IMR-90 (cell line): ENCODE measurements around the gene PDZRN3.

ENCODE experiments used
- BHLHE40 ChIP-seq: fragments of 150-350 bp; IDR thresholded peaks from 2 replicates; pipeline ENCODE4 v1.6.1; 2016; ENCODE audit warnings: mild to moderate bottlenecking, low read depth, low read length
- CEBPB ChIP-seq: IDR thresholded peaks from 2 replicates; pipeline ENCODE4 v1.6.1; 2012; ENCODE audit warnings: low read depth, low read length, improper control_type of control experiment
- CHD1 ChIP-seq: IDR thresholded peaks from 2 replicates; pipeline ENCODE4 v1.6.1; 2012; ENCODE audit warnings: low read depth, low read length, improper control_type of control experiment
- MXI1 ChIP-seq: IDR thresholded peaks from 2 replicates; pipeline ENCODE4 v1.6.1; 2012; ENCODE audit warnings: low read depth, mild to moderate bottlenecking, low read length, moderate library complexity, borderline replicate concordance
- POLR2A ChIP-seq: IDR thresholded peaks from 2 replicates; pipeline ENCODE4 v1.6.1; 2012; ENCODE audit warnings: mild to moderate bottlenecking, low read depth, low read length
- RAD21 ChIP-seq: IDR thresholded peaks from 2 replicates; pipeline ENCODE4 v1.6.1; 2012; ENCODE audit warnings: low read length, improper control_type of control experiment
- RCOR1 ChIP-seq: IDR thresholded peaks from 2 replicates; pipeline ENCODE4 v1.6.1; 2012; ENCODE audit warnings: mild to moderate bottlenecking, low read length, improper control_type of control experiment; ENCODE audit not compliant: insufficient replicate concordance
- TF ChIP-seq, protein P1 (sequence below): conservative IDR thresholded peaks from 2 replicates; pipeline ENCODE4 v1.5.1; 2012; ENCODE audit warnings: mild to moderate bottlenecking, low read depth, low read length, improper control_type of control experiment
- TF ChIP-seq, protein P2 (sequence below): fragments of 150-350 bp; IDR thresholded peaks from 2 replicates; pipeline ENCODE4 v1.6.1; 2017; ENCODE audit warnings: mild to moderate bottlenecking, antibody characterized with exemption, low read length, low read depth
- TF ChIP-seq, protein P3 (sequence below): fragments of 150-350 bp; IDR thresholded peaks from 2 replicates; pipeline ENCODE4 v1.6.1; 2016; ENCODE audit warnings: low read depth, mild to moderate bottlenecking, low read length, moderate library complexity, borderline replicate concordance

DNA sequence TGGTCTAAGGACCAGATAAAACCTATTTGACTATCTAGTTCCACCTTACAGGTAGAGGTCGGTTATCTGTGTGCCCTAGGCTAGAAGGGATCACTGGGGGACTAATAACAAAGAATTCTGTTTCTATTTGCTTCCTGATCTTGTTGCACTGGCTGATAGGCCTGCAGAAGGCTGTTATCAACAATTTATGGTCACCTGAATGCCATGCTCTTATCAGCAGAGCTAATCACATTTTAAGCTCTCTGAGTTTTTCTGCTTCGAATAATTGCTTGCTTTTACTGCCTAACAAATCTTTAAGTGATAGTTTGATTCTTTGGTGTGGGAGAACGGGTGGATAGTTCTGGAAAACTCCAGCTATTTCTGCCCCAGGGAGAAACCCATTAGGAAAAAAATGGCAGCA is 263.1 kb downstream of the PDZRN3 start:
- TF ChIP-seq POLR2A (no peak), RCOR1 (no peak), RAD21 (no peak), MXI1 (no peak), CHD1 (no peak), BHLHE40 (no peak), CEBPB (no peak)
- TF ChIP-seq, protein P1, sequence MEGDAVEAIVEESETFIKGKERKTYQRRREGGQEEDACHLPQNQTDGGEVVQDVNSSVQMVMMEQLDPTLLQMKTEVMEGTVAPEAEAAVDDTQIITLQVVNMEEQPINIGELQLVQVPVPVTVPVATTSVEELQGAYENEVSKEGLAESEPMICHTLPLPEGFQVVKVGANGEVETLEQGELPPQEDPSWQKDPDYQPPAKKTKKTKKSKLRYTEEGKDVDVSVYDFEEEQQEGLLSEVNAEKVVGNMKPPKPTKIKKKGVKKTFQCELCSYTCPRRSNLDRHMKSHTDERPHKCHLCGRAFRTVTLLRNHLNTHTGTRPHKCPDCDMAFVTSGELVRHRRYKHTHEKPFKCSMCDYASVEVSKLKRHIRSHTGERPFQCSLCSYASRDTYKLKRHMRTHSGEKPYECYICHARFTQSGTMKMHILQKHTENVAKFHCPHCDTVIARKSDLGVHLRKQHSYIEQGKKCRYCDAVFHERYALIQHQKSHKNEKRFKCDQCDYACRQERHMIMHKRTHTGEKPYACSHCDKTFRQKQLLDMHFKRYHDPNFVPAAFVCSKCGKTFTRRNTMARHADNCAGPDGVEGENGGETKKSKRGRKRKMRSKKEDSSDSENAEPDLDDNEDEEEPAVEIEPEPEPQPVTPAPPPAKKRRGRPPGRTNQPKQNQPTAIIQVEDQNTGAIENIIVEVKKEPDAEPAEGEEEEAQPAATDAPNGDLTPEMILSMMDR: no peak
- TF ChIP-seq, protein P2, sequence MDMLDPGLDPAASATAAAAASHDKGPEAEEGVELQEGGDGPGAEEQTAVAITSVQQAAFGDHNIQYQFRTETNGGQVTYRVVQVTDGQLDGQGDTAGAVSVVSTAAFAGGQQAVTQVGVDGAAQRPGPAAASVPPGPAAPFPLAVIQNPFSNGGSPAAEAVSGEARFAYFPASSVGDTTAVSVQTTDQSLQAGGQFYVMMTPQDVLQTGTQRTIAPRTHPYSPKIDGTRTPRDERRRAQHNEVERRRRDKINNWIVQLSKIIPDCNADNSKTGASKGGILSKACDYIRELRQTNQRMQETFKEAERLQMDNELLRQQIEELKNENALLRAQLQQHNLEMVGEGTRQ: no peak
- TF ChIP-seq, protein P3, sequence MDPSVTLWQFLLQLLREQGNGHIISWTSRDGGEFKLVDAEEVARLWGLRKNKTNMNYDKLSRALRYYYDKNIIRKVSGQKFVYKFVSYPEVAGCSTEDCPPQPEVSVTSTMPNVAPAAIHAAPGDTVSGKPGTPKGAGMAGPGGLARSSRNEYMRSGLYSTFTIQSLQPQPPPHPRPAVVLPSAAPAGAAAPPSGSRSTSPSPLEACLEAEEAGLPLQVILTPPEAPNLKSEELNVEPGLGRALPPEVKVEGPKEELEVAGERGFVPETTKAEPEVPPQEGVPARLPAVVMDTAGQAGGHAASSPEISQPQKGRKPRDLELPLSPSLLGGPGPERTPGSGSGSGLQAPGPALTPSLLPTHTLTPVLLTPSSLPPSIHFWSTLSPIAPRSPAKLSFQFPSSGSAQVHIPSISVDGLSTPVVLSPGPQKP: no peak
